Trophoblast cell (in vitro differentiated cells and primary cell): ENCODE data around the gene BBC3.
A peak's percentile ranks its signal among the peaks of the same experiment; 100 is the strongest.

Source experiments
- DNase-seq, 2 donors: peaks; one replicate each; pipeline ENCODE4 v3.0.0-alpha.2; 2016
- H2AFZ ChIP-seq: 2 replicates; pipeline ENCODE4 v1.6.1; 2013; ENCODE audit warnings: low read length, moderate library complexity, mild to moderate bottlenecking; ENCODE audit not compliant: insufficient read depth, poor library complexity
- H2AK5ac ChIP-seq: 2 replicates; pipeline ENCODE4 v1.6.1; 2013; ENCODE audit warnings: mild to moderate bottlenecking, low read length
- H2BK120ac ChIP-seq: 2 replicates; pipeline ENCODE4 v1.6.1; 2013; ENCODE audit warnings: low read length, mild to moderate bottlenecking, moderate library complexity; ENCODE audit not compliant: insufficient read depth, poor library complexity
- H2BK12ac ChIP-seq: 2 replicates; pipeline ENCODE4 v1.6.1; 2013; ENCODE audit warnings: mild to moderate bottlenecking, low read length, moderate library complexity
- H2BK5ac ChIP-seq: 2 replicates; pipeline ENCODE4 v1.6.1; 2013; ENCODE audit warnings: low read length, low read depth, moderate library complexity, mild to moderate bottlenecking; ENCODE audit not compliant: poor library complexity
- H3K14ac ChIP-seq: 2 replicates; pipeline ENCODE4 v1.6.1; 2013; ENCODE audit warnings: mild to moderate bottlenecking, low read length
- H3K18ac ChIP-seq: 2 replicates; pipeline ENCODE4 v1.6.1; 2013; ENCODE audit warnings: mild to moderate bottlenecking, low read length
- H3K23ac ChIP-seq: 2 replicates; pipeline ENCODE4 v1.6.1; 2013; ENCODE audit warnings: low read length
- H3K27ac ChIP-seq: 2 replicates; pipeline ENCODE4 v1.5.1; 2013; ENCODE audit warnings: low read depth, mild to moderate bottlenecking, inconsistent platforms, low read length, moderate library complexity
- H3K27me3 ChIP-seq: 2 replicates; pipeline ENCODE4 v1.6.1; 2013; ENCODE audit warnings: inconsistent platforms, mild to moderate bottlenecking, low read length, moderate library complexity; ENCODE audit not compliant: insufficient read depth
- H3K36me3 ChIP-seq, 2 experiments: 1 replicate in 1 of 2; 2 replicates in 1 of 2; pipeline ENCODE4 v1.6.1; 2013; ENCODE audit warnings: low read length in 2 of 2, mild to moderate bottlenecking in 2 of 2, moderate library complexity in 1 of 2; ENCODE audit not compliant: insufficient read depth in 2 of 2, control insufficient read depth in 1 of 2
- H3K4ac ChIP-seq: 2 replicates; pipeline ENCODE4 v1.6.1; 2013; ENCODE audit warnings: low read depth, mild to moderate bottlenecking, low read length, moderate library complexity
- H3K4me1 ChIP-seq, 2 experiments: 1 replicate in 1 of 2; 2 replicates in 1 of 2; pipeline ENCODE4 v1.6.1; 2013; ENCODE audit warnings: low read length in 2 of 2, mild to moderate bottlenecking in 2 of 2, moderate library complexity in 1 of 2; ENCODE audit not compliant: insufficient read depth in 2 of 2, control insufficient read depth in 1 of 2
- H3K4me2 ChIP-seq: 2 replicates; pipeline ENCODE4 v1.6.1; 2013; ENCODE audit warnings: inconsistent platforms, mild to moderate bottlenecking, low read length, moderate library complexity
- H3K4me3 ChIP-seq: 2 replicates; pipeline ENCODE4 v1.5.1; 2013; ENCODE audit warnings: mild to moderate bottlenecking, low read depth, low read length, inconsistent platforms
- H3K79me1 ChIP-seq: one replicate; pipeline ENCODE4 v1.6.1; 2013; ENCODE audit warnings: low read length
- H3K79me2 ChIP-seq: 2 replicates; pipeline ENCODE4 v1.6.1; 2013; ENCODE audit warnings: low read length, mild to moderate bottlenecking; ENCODE audit not compliant: control insufficient read depth, insufficient read depth, poor library complexity
- H3K9ac ChIP-seq: 2 replicates; pipeline ENCODE4 v1.6.1; 2013; ENCODE audit warnings: mild to moderate bottlenecking, low read length
- H3K9me3 ChIP-seq: 2 replicates; pipeline ENCODE4 v1.6.1; 2013; ENCODE audit warnings: low read depth, mild to moderate bottlenecking, control low read depth, inconsistent platforms, low read length; ENCODE audit not compliant: insufficient read depth
- H4K12ac ChIP-seq: 2 replicates; pipeline ENCODE4 v1.6.1; 2013; ENCODE audit warnings: low read depth, mild to moderate bottlenecking, low read length, moderate library complexity
- H4K8ac ChIP-seq: 2 replicates; pipeline ENCODE4 v1.6.1; 2013; ENCODE audit warnings: low read depth, mild to moderate bottlenecking, low read length, moderate library complexity
- H4K91ac ChIP-seq: one replicate; pipeline ENCODE4 v1.6.1; 2013; ENCODE audit warnings: low read depth, mild to moderate bottlenecking, low read length, moderate library complexity
- WGBS: extraction: QIAGEN DNeasy Blood & Tissue Kit; methylation state at CpG from one replicate; pipeline ENCODE4 v1.1.7; 2013; ENCODE audit warnings: missing lambda C conversion rate; ENCODE audit not compliant: insufficient read length, insufficient coverage; ENCODE audit errors: extremely low coverage; 5-methylcytosine and 5-hydroxymethylcytosine counted together

BBC3 gene

GRCh38 chr19:47215581-47215980, 15.4 kb downstream of the BBC3 start:
- Histone ChIP-seq H3K27me3 (no peaks in the 10 kb centered on the region), H3K9me3 (no peaks in the 10 kb centered on the region), H3K27ac (no peak overlapping the region), H2BK5ac (no peak overlapping the region), H3K79me2 (no peaks in the 10 kb centered on the region), H4K12ac (no peak overlapping the region), H3K4me2 (no peak overlapping the region), H4K91ac (no peak overlapping the region), H3K23ac (no peak overlapping the region), H3K4me3 (no peak overlapping the region), H3K4ac (no peak overlapping the region), H3K18ac (no peak overlapping the region), H3K4me1 (no peaks in the 10 kb centered on the region), H3K36me3 (peaks cover 12% of the 10 kb centered on the region in 2 experiments), H3K79me1 (no peaks in the 10 kb centered on the region), H2BK120ac (no peak overlapping the region), H2AFZ (no peak overlapping the region), H4K8ac (no peak overlapping the region), H2BK12ac (no peak overlapping the region), H3K14ac (no peak overlapping the region), H3K9ac (no peak overlapping the region), H2AK5ac (no peak overlapping the region)
- no CpG with 5 or more reads among the region's 5 CpGs for WGBS
- DNase-seq, result no peak

GRCh38 chr19:47210689-47211316, 20.2 kb downstream of the BBC3 start:
- H2AFZ ChIP-seq, result no peak overlapping the region
- no peak overlapping the region for H2BK5ac ChIP-seq
- no peak overlapping the region for H4K8ac ChIP-seq
- peak overlapping the region; percentile 43 for H2BK12ac ChIP-seq
- H3K23ac ChIP-seq, result no peak overlapping the region
- H3K4me1 ChIP-seq, result no peaks in the 10 kb centered on the region
- H3K9ac ChIP-seq, result no peak overlapping the region
- H3K18ac ChIP-seq, result no peak overlapping the region
- no peak overlapping the region for H2BK120ac ChIP-seq
- H3K27me3 ChIP-seq, result no peaks in the 10 kb centered on the region
- no peaks in the 10 kb centered on the region for H3K79me2 ChIP-seq
- H4K91ac ChIP-seq, result no peak overlapping the region
- peaks cover 37 to 52% of the 10 kb centered on the region in 2 experiments for H3K36me3 ChIP-seq
- WGBS, result no CpG with 5 or more reads among the region's 19 CpGs
- no peak overlapping the region for H3K4me3 ChIP-seq
- no peaks in the 10 kb centered on the region for H3K79me1 ChIP-seq
- H3K14ac ChIP-seq, result no peak overlapping the region
- peak; percentile 74 to 93 for DNase-seq
- H3K4me2 ChIP-seq, result no peak overlapping the region
- no peak overlapping the region for H3K4ac ChIP-seq
- no peak overlapping the region for H2AK5ac ChIP-seq
- no peak overlapping the region for H3K27ac ChIP-seq
- peak overlapping the region; percentile 44 for H4K12ac ChIP-seq
- no peaks in the 10 kb centered on the region for H3K9me3 ChIP-seq

- no peak overlapping the region for H3K14ac ChIP-seq
- H3K27me3 ChIP-seq, result no peaks in the 10 kb centered on the region
- H3K4me1 ChIP-seq, result no peaks in the 10 kb centered on the region
- no peak overlapping the region for H3K18ac ChIP-seq
- peak in 1 of 2 donors; percentile 33 for DNase-seq
- H4K12ac ChIP-seq, result no peak overlapping the region
- no peak overlapping the region for H4K91ac ChIP-seq
- H3K4me3 ChIP-seq, result no peak overlapping the region
- H4K8ac ChIP-seq, result no peak overlapping the region
- no peak overlapping the region for H2AK5ac ChIP-seq
- no peak overlapping the region for H3K27ac ChIP-seq
- H2AFZ ChIP-seq, result no peak overlapping the region
- H3K36me3 ChIP-seq, result peaks cover 40 to 57% of the 10 kb centered on the region in 2 experiments
- H3K23ac ChIP-seq, result no peak overlapping the region
- H3K4me2 ChIP-seq, result no peak overlapping the region
- no peaks in the 10 kb centered on the region for H3K79me2 ChIP-seq
- no peak overlapping the region for H3K4ac ChIP-seq
- H3K79me1 ChIP-seq, result no peaks in the 10 kb centered on the region
- H2BK12ac ChIP-seq, result no peak overlapping the region
- no peaks in the 10 kb centered on the region for H3K9me3 ChIP-seq
- no peak overlapping the region for H2BK5ac ChIP-seq
- no peak overlapping the region for H3K9ac ChIP-seq
- no peak overlapping the region for H2BK120ac ChIP-seq
These were observed 20.9 kb downstream of the BBC3 start for GRCh38 chr19:47210180-47210490.

- no peak overlapping the region for H2AFZ ChIP-seq
- H3K18ac ChIP-seq, result no peak overlapping the region
- H3K9me3 ChIP-seq, result no peaks in the 10 kb centered on the region
- no peaks in the 10 kb centered on the region for H3K4me1 ChIP-seq
- no peak overlapping the region for H2BK5ac ChIP-seq
- no peak overlapping the region for H4K91ac ChIP-seq
- DNase-seq, result no peak
- no peak overlapping the region for H3K9ac ChIP-seq
- H3K4me3 ChIP-seq, result no peak overlapping the region
- H3K4ac ChIP-seq, result no peak overlapping the region
- no peak overlapping the region for H3K4me2 ChIP-seq
- no peak overlapping the region for H2BK12ac ChIP-seq
- H2AK5ac ChIP-seq, result no peak overlapping the region
- H4K8ac ChIP-seq, result no peak overlapping the region
- no peaks in the 10 kb centered on the region for H3K79me2 ChIP-seq
- peaks cover 44 to 63% of the 10 kb centered on the region in 2 experiments for H3K36me3 ChIP-seq
- H4K12ac ChIP-seq, result no peak overlapping the region
- H2BK120ac ChIP-seq, result no peak overlapping the region
- H3K27ac ChIP-seq, result no peak overlapping the region
- H3K79me1 ChIP-seq, result no peaks in the 10 kb centered on the region
- H3K23ac ChIP-seq, result no peak overlapping the region
- WGBS, result no CpG with 5 or more reads among the region's 13 CpGs
- H3K14ac ChIP-seq, result no peak overlapping the region
- no peaks in the 10 kb centered on the region for H3K27me3 ChIP-seq
These were observed 21.4 kb downstream of the BBC3 start for GRCh38 chr19:47209319-47210179.
